HCT116 (cell line): Measurements from ENCODE around the gene NUDT22. TPM values are rescaled to one million over a fixed set of nuclear protein-coding genes. Genes with fewer than 3 reads are reported as not detected.
A peak's percentile ranks its signal among the peaks of the same experiment; 100 is the strongest.

ENCODE experiments used
- ATAC-seq: fragments of 200-7000 bp; cut with Tn5 transposase; 2 replicates; pipeline ENCODE4 v1.9.1; 2020; ENCODE audit warnings: mild to moderate bottlenecking, moderate library complexity
- BruUV-seq: library from RNA; stranded (reverse); fragments of 400-500 nt; replicated peaks from 2 replicates; lab custom pipeline; 2021; lab: Mats Ljungman, UMichigan
- CTCF ChIA-PET: fragments of 300-600 bp; sonication (Branson Sonifier 250); formaldehyde crosslinking; loops from one replicate; lab custom pipeline; 2021; ENCODE audit warnings: antibody characterized with exemption; lab: Charles Lee
- POLR2A ChIA-PET: fragments of 300-600, 350-600 bp; sonication (Branson Sonifier 250); formaldehyde crosslinking; loops from one replicate; lab custom pipeline; 2021; ENCODE audit warnings: antibody characterized with exemption; lab: Charles Lee
- RAD21 ChIA-PET, 2 experiments: fragments of 300-600 bp; sonication (Branson Sonifier 250); formaldehyde crosslinking; loops; one replicate each; lab custom pipeline; 2023; ENCODE audit warnings: low total read pairs in 2 of 2; ENCODE audit not compliant: uncharacterized antibody in 2 of 2, unreplicated experiment in 2 of 2, low non-redundant PET in 1 of 2; lab: Charles Lee
- DNase-seq: peaks from one replicate; pipeline ENCODE4 v3.0.0-alpha.2; 2010; ENCODE audit warnings: low read depth, low spot score
- H2AFZ ChIP-seq: fragments of 200-600 bp; shearing (Covaris generic), sonication (generic); 2 replicates; pipeline ENCODE4 v1.6.1; 2017; ENCODE audit warnings: low read depth, mixed run types, mixed read lengths, antibody characterized with exemption, low read length; ENCODE audit not compliant: poor library complexity, severe bottlenecking
- H3K27ac ChIP-seq: 2 replicates; pipeline ENCODE4 v1.5.1; 2012; ENCODE audit warnings: low read depth, low read length
- H3K27me3 ChIP-seq: fragments of 200-600 bp; sonication (generic); 2 replicates; pipeline ENCODE4 v1.6.1; 2016; ENCODE audit warnings: mixed run types, low read length, mixed read lengths; ENCODE audit not compliant: insufficient read depth
- H3K36me3 ChIP-seq, 2 experiments: fragments of 200-500 bp in 1 of 2; fragments of 200-600 bp in 1 of 2; sonication (Bioruptor generic) in 1 of 2; sonication (generic) in 1 of 2; 2 replicates each; pipeline versions ENCODE4 v1.5.1 to v1.6.1; 2014 to 2016; ENCODE audit warnings: low read length in 2 of 2, inconsistent platforms in 1 of 2, mixed read lengths in 1 of 2, mixed run types in 1 of 2; ENCODE audit not compliant: insufficient read depth in 2 of 2, control insufficient read depth in 1 of 2
- H3K4me1 ChIP-seq, 2 experiments: fragments of 200-600 bp in 1 of 2; sonication (generic) in 1 of 2; 2 replicates each; pipeline versions ENCODE4 v1.5.1 to v1.6.1; 2012 to 2017; ENCODE audit warnings: low read length in 2 of 2, inconsistent platforms in 1 of 2, mild to moderate bottlenecking in 1 of 2, mixed read lengths in 1 of 2, mixed run types in 1 of 2, moderate library complexity in 1 of 2; ENCODE audit not compliant: insufficient read depth in 2 of 2, control insufficient read depth in 1 of 2
- H3K4me2 ChIP-seq: fragments of 200-600 bp; sonication (generic); 2 replicates; pipeline ENCODE4 v1.6.1; 2017; ENCODE audit warnings: mixed run types, low read length, mixed read lengths
- H3K4me3 ChIP-seq, 2 experiments: fragments of 200-600 bp in 1 of 2; sonication (generic) in 1 of 2; replicated peaks in 1 of 2; 2 replicates each; pipeline ENCODE4 v1.5.1; 2011 to 2016; ENCODE audit warnings: low read length in 2 of 2, control low read depth in 1 of 2, low read depth in 1 of 2, mild to moderate bottlenecking in 1 of 2, mixed read lengths in 1 of 2, mixed run types in 1 of 2
- H3K79me2 ChIP-seq: fragments of 200-600 bp; sonication (generic); 2 replicates; pipeline ENCODE4 v1.6.1; 2017; ENCODE audit warnings: mild to moderate bottlenecking, mixed run types, low read length, moderate library complexity, mixed read lengths; ENCODE audit not compliant: insufficient read depth
- H3K9ac ChIP-seq: fragments of 200-600 bp; sonication (generic); 2 replicates; pipeline ENCODE4 v1.6.1; 2016; ENCODE audit warnings: low read length, mixed read lengths
- H3K9me2 ChIP-seq: fragments of 200-600 bp; sonication (generic), shearing (Covaris generic); 2 replicates; pipeline ENCODE4 v1.6.1; 2017; ENCODE audit warnings: mixed run types, mild to moderate bottlenecking, moderate library complexity; ENCODE audit not compliant: insufficient read depth
- H3K9me3 ChIP-seq, 2 experiments: fragments of 200-500 bp in 1 of 2; fragments of 200-600 bp in 1 of 2; sonication (Bioruptor generic) in 1 of 2; sonication (generic) in 1 of 2; 2 replicates each; pipeline ENCODE4 v1.6.1; 2014 to 2017; ENCODE audit warnings: low read length in 2 of 2, mixed read lengths in 2 of 2, inconsistent platforms in 1 of 2, low read depth in 1 of 2, mild to moderate bottlenecking in 1 of 2, mixed run types in 1 of 2, moderate library complexity in 1 of 2; ENCODE audit not compliant: control insufficient read depth in 1 of 2, insufficient read depth in 1 of 2
- H4K20me1 ChIP-seq: fragments of 200-600 bp; sonication (generic), shearing (Covaris generic); 2 replicates; pipeline ENCODE4 v1.6.1; 2017; ENCODE audit warnings: mixed run types, mild to moderate bottlenecking, moderate library complexity; ENCODE audit not compliant: insufficient read depth
- EGR1 ChIP-seq: IDR thresholded peaks from 2 replicates; pipeline ENCODE4 v1.6.1; 2012; ENCODE audit warnings: low read depth
- EZH2 ChIP-seq: fragments of 200-600 bp; sonication (generic); IDR thresholded peaks from 2 replicates; pipeline ENCODE4 v1.6.1; 2017; ENCODE audit warnings: antibody characterized with exemption, mixed run types
- EZH2phosphoT487 ChIP-seq: fragments of 200-600 bp; IDR thresholded peaks from 2 replicates; pipeline ENCODE4 v1.6.1; 2018; ENCODE audit warnings: antibody characterized with exemption, borderline replicate concordance
- FOSL1 ChIP-seq: IDR thresholded peaks from 2 replicates; pipeline ENCODE4 v1.6.1; 2012; ENCODE audit warnings: low read depth
- JUND ChIP-seq: IDR thresholded peaks from 2 replicates; pipeline ENCODE4 v1.6.1; 2012
- POLR2A ChIP-seq: IDR thresholded peaks from 2 replicates; pipeline ENCODE4 v1.7.0; 2011; ENCODE audit warnings: borderline replicate concordance; ENCODE audit not compliant: insufficient read depth, insufficient read length; ENCODE audit errors: extremely low read depth
- POLR2AphosphoS5 ChIP-seq: IDR thresholded peaks from 2 replicates; pipeline ENCODE4 v1.6.1; 2011; ENCODE audit warnings: mild to moderate bottlenecking, low read depth, low read length, moderate library complexity
- RAD21 ChIP-seq: IDR thresholded peaks from 2 replicates; pipeline ENCODE4 v1.6.1; 2012; ENCODE audit warnings: low read depth, mild to moderate bottlenecking
- SIN3A ChIP-seq: IDR thresholded peaks from 2 replicates; pipeline ENCODE4 v1.6.1; 2012; ENCODE audit warnings: low read depth
- SRF ChIP-seq: IDR thresholded peaks from 2 replicates; pipeline ENCODE4 v1.6.1; 2012; ENCODE audit warnings: low read depth
- TCF7L2 ChIP-seq: IDR thresholded peaks from 2 replicates; pipeline ENCODE4 v1.7.0; 2011; ENCODE audit warnings: borderline replicate concordance, inconsistent platforms; ENCODE audit not compliant: insufficient read depth, insufficient read length; ENCODE audit errors: extremely low read depth
- YY1 ChIP-seq: IDR thresholded peaks from 2 replicates; pipeline ENCODE4 v1.6.1; 2011; ENCODE audit warnings: low read length, low read depth, moderate library complexity, mild to moderate bottlenecking; ENCODE audit not compliant: insufficient replicate concordance; ENCODE audit errors: extremely low read depth
- ZFX ChIP-seq: fragments of 450-650 bp; IDR thresholded peaks from 2 replicates; pipeline ENCODE4 v1.6.1; 2017
- ZNF274 ChIP-seq: fragments of 200-500 bp; sonication (Bioruptor generic); IDR thresholded peaks from 2 replicates; pipeline ENCODE4 v1.6.1; 2014; ENCODE audit warnings: mild to moderate bottlenecking, low read depth, low read length, inconsistent platforms
- intact Hi-C: fragments of 100-400 bp; cut with micrococcal nuclease; formaldehyde crosslinking; loops from 2 replicates; pipeline ENCODE4 v1.10.0; 2022
- total RNA-seq: library from RNA; stranded (reverse); gene quantifications from one replicate; pipeline ENCODE4 v1.2.1, GENCODE V29; 2021; ENCODE audit not compliant: unreplicated experiment
- TF ChIP-seq, protein P1 (sequence below): IDR thresholded peaks from 2 replicates; pipeline ENCODE4 v1.6.1; 2012
- TF ChIP-seq, protein P2 (sequence below): IDR thresholded peaks from 2 replicates; pipeline ENCODE4 v1.6.1; 2012; ENCODE audit warnings: low read depth
- TF ChIP-seq, protein P3 (sequence below): IDR thresholded peaks from 2 replicates; pipeline ENCODE4 v1.6.1; 2012
- TF ChIP-seq, protein P4 (sequence below): IDR thresholded peaks from 2 replicates; pipeline ENCODE4 v1.6.1; 2011; ENCODE audit warnings: mild to moderate bottlenecking, low read length, moderate library complexity; ENCODE audit not compliant: insufficient replicate concordance; ENCODE audit errors: extremely low read depth

The NUDT22 gene
- total RNA-seq, 1 experiment from 2014 or later = 70.9 TPM

DNA sequence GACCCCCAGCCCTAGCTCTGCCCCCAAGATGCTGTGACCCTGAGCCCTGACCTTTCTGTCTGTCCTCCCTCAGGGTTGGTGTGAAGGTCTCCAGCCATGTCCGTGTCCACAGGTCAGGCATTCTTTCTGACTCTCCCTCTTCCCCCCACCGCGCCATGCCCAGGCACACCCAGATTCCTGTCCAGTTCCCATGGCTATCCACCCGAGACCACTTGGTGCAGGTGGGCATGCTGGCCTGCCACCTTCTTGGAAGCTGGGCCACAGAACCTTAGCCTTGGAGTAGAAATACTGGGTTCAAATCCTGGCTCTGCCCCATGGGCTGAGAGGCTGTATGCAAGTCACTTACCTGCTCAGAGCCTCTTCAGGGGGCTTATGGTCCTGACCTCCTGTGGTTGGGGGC, 23.0 kb downstream of the NUDT22 start:
- Histone ChIP-seq H3K27ac (peak overlapping the region; percentile 94; the same call in 1 of the 2 replicates), H3K9ac (no peak overlapping the region)
- POLR2A ChIA-PET = interaction anchor here (1.4 to 1.6 kb wide), 3 partner anchors 8 to 69 kb away, joined by 3 to 6 read pairs (median 4); partner anchors contain the start of genes FKBP2 and PRDX5

More for the DNA sequence above, 23.0 kb downstream of the NUDT22 start:
- CTCF ChIA-PET = interaction anchor here (1.1 to 1.9 kb wide), 2 partner anchors 9 to 107 kb away, joined by 3 to 4 read pairs; no protein-coding TSS in a partner anchor
- RAD21 ChIA-PET = no interaction called here
- H3K4me3 ChIP-seq = no peak overlapping the region
- no peaks in the 10 kb centered on the region for H4K20me1 ChIP-seq
- no peaks in the 10 kb centered on the region for H3K9me3 ChIP-seq
- no peak overlapping the region for H2AFZ ChIP-seq
- intact Hi-C loops = no loop called here
- no TSS peak for BruUV-seq
- DNase-seq (no peak), ATAC-seq (no peak)
- no peak overlapping the region for H3K4me2 ChIP-seq
- peaks cover 0 to 2% of the 10 kb centered on the region in 2 experiments; a peak in 1 of 4 replicates for H3K36me3 ChIP-seq
- H3K9me2 ChIP-seq = no peaks in the 10 kb centered on the region
- no peaks in the 10 kb centered on the region for H3K27me3 ChIP-seq
- peaks cover 50% of the 10 kb centered on the region for H3K79me2 ChIP-seq
- TF ChIP-seq POLR2A (no peak), ZNF274 (no peak), SIN3A (no peak), JUND (no peak), RAD21 (no peak), EZH2phosphoT487 (no peak), EZH2 (no peak), ZFX (no peak), EGR1 (no peak), TCF7L2 (no peak), FOSL1 (no peak), POLR2AphosphoS5 (no peak), SRF (no peak), YY1 (no peak)
- TF ChIP-seq, protein P1, sequence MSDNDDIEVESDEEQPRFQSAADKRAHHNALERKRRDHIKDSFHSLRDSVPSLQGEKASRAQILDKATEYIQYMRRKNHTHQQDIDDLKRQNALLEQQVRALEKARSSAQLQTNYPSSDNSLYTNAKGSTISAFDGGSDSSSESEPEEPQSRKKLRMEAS = no peak
- TF ChIP-seq, protein P2, sequence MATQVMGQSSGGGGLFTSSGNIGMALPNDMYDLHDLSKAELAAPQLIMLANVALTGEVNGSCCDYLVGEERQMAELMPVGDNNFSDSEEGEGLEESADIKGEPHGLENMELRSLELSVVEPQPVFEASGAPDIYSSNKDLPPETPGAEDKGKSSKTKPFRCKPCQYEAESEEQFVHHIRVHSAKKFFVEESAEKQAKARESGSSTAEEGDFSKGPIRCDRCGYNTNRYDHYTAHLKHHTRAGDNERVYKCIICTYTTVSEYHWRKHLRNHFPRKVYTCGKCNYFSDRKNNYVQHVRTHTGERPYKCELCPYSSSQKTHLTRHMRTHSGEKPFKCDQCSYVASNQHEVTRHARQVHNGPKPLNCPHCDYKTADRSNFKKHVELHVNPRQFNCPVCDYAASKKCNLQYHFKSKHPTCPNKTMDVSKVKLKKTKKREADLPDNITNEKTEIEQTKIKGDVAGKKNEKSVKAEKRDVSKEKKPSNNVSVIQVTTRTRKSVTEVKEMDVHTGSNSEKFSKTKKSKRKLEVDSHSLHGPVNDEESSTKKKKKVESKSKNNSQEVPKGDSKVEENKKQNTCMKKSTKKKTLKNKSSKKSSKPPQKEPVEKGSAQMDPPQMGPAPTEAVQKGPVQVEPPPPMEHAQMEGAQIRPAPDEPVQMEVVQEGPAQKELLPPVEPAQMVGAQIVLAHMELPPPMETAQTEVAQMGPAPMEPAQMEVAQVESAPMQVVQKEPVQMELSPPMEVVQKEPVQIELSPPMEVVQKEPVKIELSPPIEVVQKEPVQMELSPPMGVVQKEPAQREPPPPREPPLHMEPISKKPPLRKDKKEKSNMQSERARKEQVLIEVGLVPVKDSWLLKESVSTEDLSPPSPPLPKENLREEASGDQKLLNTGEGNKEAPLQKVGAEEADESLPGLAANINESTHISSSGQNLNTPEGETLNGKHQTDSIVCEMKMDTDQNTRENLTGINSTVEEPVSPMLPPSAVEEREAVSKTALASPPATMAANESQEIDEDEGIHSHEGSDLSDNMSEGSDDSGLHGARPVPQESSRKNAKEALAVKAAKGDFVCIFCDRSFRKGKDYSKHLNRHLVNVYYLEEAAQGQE = no peak
- TF ChIP-seq, protein P3, sequence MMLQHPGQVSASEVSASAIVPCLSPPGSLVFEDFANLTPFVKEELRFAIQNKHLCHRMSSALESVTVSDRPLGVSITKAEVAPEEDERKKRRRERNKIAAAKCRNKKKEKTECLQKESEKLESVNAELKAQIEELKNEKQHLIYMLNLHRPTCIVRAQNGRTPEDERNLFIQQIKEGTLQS = no peak
- TF ChIP-seq, protein P4, sequence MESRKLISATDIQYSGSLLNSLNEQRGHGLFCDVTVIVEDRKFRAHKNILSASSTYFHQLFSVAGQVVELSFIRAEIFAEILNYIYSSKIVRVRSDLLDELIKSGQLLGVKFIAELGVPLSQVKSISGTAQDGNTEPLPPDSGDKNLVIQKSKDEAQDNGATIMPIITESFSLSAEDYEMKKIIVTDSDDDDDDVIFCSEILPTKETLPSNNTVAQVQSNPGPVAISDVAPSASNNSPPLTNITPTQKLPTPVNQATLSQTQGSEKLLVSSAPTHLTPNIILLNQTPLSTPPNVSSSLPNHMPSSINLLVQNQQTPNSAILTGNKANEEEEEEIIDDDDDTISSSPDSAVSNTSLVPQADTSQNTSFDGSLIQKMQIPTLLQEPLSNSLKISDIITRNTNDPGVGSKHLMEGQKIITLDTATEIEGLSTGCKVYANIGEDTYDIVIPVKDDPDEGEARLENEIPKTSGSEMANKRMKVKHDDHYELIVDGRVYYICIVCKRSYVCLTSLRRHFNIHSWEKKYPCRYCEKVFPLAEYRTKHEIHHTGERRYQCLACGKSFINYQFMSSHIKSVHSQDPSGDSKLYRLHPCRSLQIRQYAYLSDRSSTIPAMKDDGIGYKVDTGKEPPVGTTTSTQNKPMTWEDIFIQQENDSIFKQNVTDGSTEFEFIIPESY = no peak
- H3K4me1 ChIP-seq = peaks cover 29 to 73% of the 10 kb centered on the region in 2 experiments
